Posterior cingulate gyrus (tissue), 11 donors: ENCODE data around the gene TBRG4.
A peak's percentile ranks its signal among the peaks of the same experiment; 100 is the strongest.

ENCODE experiments used
- DNase-seq, 10 donors: peaks; one replicate each; pipeline versions ENCODE4 v3.0.0 to v3.0.0-alpha.2; 2020 to 2021; ENCODE audit warnings: mixed read lengths in 3 of 10
- intact Hi-C: fragments of 100-400 bp; cut with DNase I; formaldehyde crosslinking; loops from one replicate; pipeline ENCODE4 v1.15.1; 2023

TBRG4 gene

DNA sequence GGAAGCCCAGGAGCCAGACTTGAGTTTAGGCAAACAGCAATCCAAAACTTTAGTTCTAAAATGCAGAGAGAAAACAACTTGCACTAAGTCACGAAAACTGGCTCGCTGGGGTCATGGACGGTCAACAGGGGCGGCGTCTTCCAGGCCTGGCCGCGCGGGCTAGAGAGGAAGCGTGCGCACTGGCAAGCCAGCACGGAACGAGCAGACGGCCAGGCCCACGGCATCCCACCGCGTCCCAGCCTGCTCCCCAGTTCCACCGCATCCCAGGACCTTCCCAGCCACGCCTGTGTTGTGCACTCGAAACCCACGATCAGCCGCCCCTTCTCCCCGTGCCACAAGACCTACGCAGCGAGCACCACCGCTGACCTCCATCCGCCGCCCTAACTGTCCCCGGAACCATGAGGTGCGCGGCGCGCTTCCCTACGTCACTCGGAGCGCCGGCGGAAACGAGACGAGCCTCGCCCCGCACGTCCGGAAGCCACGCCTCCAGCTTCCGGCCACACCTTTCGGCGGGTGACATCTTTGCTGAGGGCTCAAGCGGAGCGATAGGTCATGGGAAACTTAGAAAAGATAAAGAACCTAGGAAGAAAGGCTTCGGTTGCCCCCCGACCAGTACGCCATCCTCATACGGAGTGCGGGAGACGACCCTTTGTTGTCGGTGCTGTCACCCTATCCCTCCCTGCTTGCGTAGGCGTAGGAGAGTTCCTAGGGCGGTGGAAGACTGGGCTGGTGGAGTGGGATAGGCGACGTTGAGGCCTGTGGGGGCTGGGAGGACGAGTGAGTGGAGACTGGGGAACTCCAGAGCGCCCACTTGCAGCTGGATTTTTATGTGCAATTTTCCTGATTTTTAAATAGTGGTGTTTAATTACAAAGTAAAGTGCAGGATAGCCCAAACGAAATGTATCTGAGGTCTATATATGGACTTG, at the start of gene TBRG4:
TSS of gene TBRG4 (minus strand) at position 400 of the 926 bp plus-strand sequence. CDS start 2,460 bp downstream, outside the sequence.
- peak; percentile 89 to 99 (median 92) for DNase-seq
- intact Hi-C loops: loop anchor here (5.0 kb wide), 2 partner anchors 109 to 224 kb away; partner anchors contain the start of genes CCM2 and PURB

DNA sequence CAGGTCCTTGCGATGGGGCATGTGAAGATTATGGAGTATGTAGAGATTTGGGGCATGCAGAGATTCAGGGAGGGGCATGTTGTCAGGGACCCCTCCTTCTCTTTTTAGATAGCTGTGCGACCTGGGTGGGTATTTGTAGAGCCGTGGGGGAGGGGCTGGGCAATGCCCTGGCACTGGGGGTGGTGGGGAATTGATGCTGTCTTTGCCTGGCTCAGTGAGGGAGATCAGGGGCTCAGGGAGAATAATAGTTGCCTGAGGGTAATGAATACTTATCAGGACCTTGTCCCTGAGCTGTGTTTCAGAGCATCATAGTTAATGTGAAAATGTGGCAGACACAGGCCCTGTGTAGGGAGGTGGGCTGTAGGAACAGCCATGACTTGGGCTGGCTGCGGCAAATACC, 49.6 kb upstream of the TBRG4 start:
- DNase-seq: peak in 1 of 10 donors; percentile 28
- intact Hi-C loops: no loop called here

DNA sequence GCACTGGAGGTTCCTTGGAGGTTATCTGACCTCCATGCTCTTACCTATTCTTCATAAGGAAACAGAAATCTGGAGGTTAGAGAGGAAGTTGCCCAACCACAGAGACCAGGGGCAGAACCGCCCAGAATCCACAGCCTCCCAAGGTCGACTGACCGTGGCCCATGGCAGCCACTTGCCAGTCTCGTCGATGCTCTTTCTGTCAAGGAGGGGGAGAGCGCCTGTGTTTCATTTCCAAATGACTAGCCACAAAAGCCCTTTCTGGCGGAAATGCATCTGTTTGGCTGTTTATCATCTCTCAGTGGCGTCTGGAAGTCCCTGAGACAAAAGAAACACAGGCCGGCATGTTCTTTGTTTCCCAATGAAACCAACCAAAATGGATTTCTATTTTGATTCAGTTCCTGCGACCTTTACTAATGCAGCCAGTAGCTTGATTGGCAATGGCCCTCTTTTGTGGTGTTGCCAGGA, 49.0 kb upstream of the TBRG4 start:
- DNase-seq: peak in 1 of 10 donors; percentile 28
- intact Hi-C loops: no loop called here

DNA sequence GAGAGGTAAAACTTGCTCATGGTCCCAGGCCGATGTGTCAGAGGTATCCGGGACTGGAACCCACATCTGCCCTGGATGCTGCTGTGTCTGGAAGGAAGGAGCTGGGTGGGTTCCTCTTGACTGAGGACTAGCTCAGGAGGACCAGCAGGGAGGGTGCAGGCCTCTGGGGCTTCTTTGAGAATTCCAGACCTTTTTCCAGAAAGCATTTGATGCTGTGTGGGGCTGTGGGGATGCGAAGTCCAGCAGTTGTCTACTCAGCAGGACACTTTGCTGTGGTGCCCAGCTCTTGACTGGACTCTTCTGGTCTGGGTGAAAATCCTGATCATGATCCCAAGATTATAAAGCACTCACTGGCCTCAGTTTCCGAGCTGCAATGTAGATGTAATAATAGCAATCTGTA, 47.8 kb upstream of the TBRG4 start:
- intact Hi-C loops: loop anchor here (10.0 kb wide), 1 partner anchor 696 kb away; no protein-coding TSS in a partner anchor
- DNase-seq: peak in 1 of 10 donors; percentile 26

DNA sequence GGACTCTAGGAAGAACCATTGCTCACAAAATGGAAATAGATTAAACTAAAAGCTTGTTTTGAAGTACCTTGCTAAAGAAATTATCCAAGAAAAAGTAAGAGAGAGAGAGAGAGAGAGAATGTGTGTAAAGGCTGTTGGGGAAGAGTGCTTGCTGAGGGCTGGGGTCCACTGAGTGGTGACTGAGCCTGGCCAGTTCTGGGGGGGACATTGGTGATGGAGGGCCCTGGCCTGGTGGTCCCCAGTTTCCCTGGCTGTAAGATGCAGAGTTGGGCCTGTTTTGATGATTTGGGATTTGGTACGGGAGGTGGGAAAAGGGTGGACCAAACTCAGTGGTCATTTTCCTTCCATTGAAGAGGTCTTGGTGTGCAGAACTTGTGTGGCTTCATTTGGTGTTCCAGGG, 47.0 kb upstream of the TBRG4 start:
- peak in 1 of 10 donors; percentile 47 for DNase-seq
- intact Hi-C loops: loop anchor here (10.0 kb wide), 1 partner anchor 696 kb away; no protein-coding TSS in a partner anchor

DNA sequence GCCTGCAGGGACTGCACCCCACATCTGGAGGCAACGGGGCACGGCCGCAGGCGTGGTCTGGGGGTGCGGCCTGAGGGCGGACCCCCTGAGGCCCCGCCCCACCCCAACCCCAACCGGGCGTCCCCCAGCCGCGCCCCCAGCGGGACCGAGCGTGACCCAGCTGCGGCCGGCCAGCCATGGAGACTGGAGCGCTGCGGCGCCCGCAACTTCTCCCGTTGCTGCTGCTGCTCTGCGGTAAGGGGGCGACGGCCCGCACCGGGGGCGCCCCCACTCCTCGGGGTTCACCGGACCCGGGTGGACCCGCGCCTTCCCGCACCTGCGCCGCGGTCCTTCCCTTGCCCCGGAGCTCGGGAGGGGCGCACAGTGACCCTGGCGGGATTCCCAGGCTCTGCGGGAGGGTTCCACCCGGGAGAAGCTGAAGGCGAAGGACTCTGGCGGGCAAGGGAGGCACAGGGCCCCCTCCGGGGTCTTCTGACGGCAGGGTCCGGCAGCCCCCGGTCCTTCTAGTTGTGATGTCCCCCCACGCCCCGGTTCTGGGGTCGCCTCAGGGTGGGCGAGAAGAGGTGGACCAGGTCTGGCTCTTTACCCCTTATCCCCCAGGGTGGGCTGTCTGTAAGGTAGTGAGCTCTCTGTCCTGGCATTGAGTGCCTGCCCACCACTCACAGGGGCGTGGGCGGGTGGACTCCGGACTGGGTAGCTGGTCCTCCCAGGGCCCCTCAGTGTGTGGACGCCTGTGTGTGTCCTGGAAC, 46.3 kb upstream of the TBRG4 start, which contains the start of gene RAMP3:
TSS of gene RAMP3 (plus strand) at position 139 of the 749 bp plus-strand sequence. CDS start at position 177, 38 bp downstream.
- peak in 1 of 10 donors; percentile 71 for DNase-seq
- intact Hi-C loops: loop anchor here (10.0 kb wide), 1 partner anchor 697 kb away; no protein-coding TSS in a partner anchor

DNA sequence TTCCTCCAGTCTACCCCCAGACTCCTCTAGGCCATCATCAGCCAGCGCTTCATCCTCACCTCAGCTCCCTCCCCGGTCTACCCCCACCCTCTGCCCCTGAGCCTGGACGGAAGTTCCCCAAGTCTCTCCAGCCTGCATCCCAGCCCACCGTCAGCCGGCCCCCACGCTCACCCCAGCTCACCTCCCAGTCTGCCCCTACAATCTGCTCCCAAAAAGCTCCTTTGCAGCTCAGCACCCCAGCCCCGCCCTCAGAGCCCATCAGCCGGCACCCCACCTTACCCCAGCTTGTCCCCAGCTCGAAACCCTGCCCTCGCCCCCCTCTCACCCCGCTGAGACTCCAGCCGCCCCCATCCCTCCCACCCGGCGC, 45.8 kb upstream of the TBRG4 start:
- DNase-seq: no peak
- intact Hi-C loops: loop anchor here (10.0 kb wide), 1 partner anchor 698 kb away; no protein-coding TSS in a partner anchor

DNA sequence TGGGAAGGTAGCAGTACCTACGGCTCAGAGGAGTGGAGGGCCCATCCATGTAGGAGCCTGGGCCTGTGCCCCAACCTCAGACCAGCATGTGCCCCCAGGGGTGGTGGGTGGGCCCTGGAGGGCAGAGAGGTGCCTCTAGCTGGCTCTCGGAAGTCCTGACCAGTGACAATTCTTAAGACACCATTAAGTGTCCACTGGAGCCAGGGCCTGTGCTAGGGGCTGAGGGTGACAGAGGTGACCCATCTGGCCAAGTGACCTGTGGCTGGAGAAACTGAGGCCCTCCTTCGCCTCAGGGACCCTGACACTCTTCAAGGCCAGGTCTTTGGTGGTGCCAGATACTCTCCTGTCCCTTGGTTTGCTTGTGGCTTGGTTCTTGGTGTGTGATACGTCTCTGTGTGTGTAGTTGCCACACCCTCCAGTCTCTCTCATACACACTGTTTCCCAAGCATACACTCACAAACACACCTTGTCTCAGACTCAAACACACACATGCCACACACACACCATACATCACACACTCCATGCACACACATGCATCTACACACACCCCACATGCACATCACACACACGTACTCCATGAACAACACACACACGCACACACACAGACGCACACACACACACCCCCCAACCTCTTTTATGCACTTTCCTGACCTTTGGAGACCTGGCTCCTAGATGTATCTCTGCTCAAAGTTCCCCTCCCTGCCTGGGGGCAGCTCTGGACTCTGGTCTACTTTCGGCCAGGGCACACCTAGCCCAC, 45.2 kb upstream of the TBRG4 start:
- intact Hi-C loops: loop anchor here (10.0 kb wide), 1 partner anchor 698 kb away; no protein-coding TSS in a partner anchor
- DNase-seq: peak in 1 of 10 donors; percentile 32

DNA sequence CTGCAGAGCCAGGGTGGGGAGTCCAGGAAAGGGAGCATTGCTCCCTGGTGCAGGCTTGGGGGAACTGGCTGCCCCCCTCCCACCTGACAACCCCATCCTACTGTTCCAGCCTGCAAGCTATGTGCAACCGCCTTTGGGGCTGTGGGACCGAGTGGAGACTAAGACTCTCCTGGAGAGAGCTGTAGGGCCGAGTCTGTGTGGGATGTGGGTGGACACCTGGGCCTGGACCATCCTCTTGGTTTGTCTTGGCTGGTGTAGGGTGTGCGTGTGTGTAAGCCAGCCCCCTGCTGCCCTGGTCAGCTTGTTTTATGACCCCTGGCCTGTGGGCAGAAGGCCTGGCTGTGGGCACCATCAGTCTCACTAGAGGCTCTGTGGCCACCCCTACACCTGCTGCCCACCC, 44.4 kb upstream of the TBRG4 start:
- peak in 1 of 10 donors; percentile 46 for DNase-seq
- intact Hi-C loops: loop anchor here (10.0 kb wide), 1 partner anchor 699 kb away; no protein-coding TSS in a partner anchor

DNA sequence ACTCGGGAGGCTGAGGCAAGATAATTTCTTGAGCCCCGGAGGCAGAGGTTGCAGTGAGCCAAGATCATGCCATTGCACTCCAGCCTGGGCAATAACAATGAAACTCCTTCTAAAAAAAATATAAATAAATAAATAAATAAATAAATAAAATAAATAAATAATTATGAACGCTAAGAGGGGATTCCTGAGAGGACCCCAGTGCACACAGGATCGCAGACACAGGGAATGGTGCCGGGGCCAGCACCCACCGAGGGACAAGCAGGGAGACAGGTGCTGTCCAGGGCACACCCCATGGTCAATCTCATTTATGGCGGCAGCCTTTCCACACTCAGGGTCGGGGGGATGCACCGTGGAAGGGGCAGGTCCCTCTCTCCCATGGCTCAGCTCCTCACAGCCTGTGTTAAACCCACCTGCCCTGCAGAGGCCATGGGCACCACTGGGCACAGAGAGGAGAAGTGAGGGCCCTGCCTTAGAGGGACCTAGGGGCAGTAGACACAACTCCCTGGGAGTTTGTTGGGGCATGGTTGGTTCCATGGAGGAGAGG, 43.9 kb upstream of the TBRG4 start:
- DNase-seq: peak in 1 of 10 donors; percentile 22
- intact Hi-C loops: loop anchor here (10.0 kb wide), 1 partner anchor 699 kb away; no protein-coding TSS in a partner anchor

DNA sequence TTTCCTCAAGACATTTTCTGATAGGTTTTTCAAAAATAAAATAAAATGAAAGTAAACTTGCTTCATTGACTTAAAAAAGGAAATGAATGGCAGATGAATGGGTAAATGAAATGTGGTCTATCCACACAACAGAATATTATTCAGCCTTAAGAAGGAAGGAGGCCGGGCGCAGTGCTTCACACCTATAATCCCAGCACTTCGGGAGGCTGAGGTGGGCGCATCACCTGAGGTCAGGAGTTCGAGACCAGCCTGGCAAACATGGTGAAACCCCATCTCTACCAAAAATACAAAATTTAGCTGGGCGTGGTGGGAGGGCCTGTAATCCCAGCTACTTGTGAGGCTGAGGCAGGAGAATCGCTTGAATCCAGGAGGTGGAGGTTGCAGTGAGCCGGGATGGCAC, 42.4 kb upstream of the TBRG4 start:
- intact Hi-C loops: loop anchor here (1.0 to 10.0 kb wide), 2 partner anchors 106 to 701 kb away; no protein-coding TSS in a partner anchor
- DNase-seq: peak in 1 of 10 donors; percentile 37

DNA sequence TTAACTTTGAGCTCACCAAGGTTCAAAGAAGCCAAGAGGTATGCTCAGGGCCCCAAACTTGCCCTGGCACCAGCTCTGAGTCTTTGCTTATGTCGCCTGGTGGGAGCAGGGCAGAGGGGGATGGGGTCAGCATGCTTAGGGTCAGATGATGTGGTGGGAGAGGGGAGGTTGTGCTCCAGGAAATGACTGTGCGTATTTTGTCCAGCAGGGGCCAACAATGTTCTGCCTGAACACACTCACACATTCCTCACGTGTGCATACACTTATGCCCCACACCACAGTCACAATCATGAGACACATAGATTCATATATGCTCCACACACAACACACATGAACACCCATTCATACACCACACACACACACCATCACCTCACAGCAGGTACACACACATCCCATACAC, 41.7 kb upstream of the TBRG4 start:
- peak in 1 of 10 donors; percentile 8 for DNase-seq
- intact Hi-C loops: loop anchor here (10.0 kb wide), 1 partner anchor 702 kb away; no protein-coding TSS in a partner anchor

DNA sequence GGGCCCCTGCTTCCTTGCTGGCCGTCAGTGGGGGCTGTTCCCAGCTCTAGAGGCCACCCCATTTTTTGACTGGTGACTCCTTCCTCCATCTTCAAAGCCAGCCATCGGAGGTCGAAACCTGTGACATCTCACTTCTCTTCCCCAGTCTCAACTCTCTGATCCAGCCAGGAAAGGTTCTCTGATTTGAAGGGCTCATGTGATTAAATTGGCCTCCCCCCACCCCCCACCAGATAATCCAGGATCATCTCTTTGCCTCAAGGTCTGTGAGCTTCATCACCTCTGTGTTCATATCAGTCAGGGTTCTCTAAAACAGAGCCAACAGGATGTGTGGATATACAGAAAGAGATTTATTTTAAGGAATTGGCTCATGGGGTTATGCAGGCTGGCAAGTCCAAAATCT, 40.5 kb upstream of the TBRG4 start:
- peak in 1 of 10 donors; percentile 27 for DNase-seq
- intact Hi-C loops: loop anchor here (10.0 kb wide), 1 partner anchor 703 kb away; no protein-coding TSS in a partner anchor

DNA sequence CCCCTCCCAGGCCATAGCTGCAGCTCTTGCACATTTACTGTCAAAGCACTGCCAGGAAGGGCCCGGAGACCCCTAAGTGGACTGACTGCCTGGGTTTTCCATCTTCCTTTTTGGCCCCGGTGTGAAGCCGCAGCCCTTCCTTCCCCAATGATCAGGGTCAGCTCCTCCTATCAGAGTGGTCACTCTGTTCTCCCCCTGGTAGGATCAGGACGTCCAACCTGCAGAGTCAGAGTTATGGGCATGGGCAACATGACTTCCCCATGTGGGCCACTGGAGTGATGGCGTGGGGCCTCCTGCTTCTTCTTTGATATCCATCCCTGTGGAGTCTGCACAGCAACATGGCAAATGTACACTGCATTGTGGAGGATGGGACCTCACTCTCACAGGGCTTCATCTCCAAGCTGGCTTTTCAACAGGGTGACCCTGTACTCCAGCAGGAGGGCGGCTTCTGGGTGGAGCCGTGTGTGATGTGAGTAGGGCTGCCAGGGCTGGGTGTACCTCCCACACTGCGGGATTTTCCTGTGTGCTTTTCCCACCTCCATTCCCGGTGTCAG, 39.7 kb upstream of the TBRG4 start:
- peak in 1 of 10 donors; percentile 8 for DNase-seq
- intact Hi-C loops: loop anchor here (10.0 kb wide), 1 partner anchor 704 kb away; no protein-coding TSS in a partner anchor

DNA sequence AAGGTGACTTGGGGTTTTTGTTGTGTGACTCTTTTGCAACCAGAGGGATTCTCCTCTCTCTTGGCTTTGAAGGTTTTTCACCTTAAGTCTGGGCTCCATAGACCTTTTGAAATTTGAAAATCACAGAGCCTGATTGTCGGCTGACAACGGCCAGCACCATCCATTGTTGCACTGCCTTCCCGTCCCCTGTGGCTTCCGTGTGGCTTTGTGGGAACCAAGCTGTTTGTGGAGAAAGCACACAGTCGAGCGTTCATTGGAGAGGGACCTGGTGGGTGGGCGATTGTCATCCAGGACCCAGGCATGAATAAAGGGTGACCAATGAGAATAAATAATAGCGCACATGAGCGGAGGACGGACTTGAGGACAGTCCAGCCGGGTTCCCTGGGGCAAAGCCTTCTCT, 38.7 kb upstream of the TBRG4 start:
- intact Hi-C loops: loop anchor here (10.0 kb wide), 1 partner anchor 705 kb away; no protein-coding TSS in a partner anchor

DNA sequence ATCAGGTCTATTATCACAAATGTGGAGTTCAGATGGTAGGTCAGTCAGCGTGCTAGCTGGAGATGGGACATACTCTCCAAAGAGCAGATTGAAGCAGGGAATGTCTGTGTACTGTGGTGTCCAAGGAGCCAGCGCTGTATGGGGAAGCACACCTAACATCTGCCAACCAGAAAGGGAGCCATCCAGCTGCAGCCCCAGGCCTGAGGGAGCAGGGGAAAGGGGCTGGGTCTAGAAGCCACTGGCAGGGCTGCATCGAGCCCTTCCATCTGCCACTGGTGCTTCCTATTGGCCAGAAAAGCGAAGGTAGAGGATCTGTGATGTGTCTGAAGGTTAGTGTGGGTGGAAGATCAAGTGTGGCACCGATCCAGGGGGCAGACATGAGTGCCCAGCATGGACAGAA, 38.1 kb upstream of the TBRG4 start:
- intact Hi-C loops: loop anchor here (10.0 kb wide), 1 partner anchor 705 kb away; no protein-coding TSS in a partner anchor
- DNase-seq: peak in 2 of 10 donors; percentile 10 to 43

More for the DNA sequence above, 38.7 kb upstream of the TBRG4 start:
- peak in 1 of 10 donors; percentile 27 for DNase-seq

DNA sequence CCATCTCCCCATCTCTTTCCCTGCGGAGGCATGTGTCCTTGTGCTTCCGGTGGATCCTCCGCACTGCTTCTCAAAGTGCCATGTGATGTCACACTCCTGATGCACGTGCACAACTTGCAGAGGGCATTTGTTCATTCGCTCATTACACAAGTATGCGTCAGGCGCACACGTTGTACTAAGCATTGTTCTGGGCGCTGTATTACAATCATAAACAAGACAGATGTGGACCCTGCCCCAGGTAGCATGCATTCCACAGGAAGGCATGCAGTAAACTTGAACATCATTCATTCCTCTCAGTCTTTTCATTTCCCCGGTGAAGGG, 37.1 kb upstream of the TBRG4 start:
- DNase-seq: no peak
- intact Hi-C loops: no loop called here

DNA sequence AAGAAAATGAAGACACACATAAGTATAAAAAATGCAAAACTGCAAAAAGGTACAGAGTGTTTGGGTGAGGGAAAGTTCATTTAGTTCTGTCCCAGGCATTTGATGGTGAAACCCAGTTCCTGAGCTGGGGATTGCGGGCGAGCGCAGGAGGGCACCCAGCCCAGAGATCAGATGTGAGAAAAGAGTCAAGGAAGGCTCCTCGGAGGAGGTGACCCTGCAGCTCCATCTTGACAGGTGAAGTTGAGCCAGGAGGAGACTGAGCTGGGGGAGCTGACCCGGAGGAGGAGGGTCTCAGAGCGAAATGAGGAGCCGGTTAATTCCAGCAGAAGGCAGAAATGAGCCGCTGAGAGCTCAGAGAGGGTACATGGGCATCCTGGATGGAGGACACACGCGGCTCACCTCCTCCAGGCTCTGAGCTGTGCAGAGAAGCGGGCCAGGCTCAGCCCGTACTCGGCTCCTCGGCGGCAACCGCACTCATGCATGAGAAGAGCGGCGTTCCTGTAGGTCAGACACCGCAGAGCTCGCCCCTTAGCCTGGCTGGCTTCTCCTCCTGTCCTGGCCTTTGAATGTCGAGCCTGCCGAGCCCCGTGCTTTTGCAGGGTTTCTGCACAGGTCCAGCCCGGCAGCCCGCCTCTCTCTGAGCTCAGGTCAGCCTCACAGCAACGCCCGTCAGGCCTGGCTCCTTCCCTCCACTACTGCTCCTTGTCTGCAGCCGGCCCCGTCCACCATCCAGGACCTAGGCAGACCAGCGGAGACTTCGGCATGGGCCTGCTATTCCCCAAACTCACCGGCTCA, 36.6 kb upstream of the TBRG4 start:
- intact Hi-C loops: no loop called here
- peak in 2 of 10 donors; percentile 50 to 78 for DNase-seq
